Measurements from ENCODE around the gene CPA4.

DNA sequence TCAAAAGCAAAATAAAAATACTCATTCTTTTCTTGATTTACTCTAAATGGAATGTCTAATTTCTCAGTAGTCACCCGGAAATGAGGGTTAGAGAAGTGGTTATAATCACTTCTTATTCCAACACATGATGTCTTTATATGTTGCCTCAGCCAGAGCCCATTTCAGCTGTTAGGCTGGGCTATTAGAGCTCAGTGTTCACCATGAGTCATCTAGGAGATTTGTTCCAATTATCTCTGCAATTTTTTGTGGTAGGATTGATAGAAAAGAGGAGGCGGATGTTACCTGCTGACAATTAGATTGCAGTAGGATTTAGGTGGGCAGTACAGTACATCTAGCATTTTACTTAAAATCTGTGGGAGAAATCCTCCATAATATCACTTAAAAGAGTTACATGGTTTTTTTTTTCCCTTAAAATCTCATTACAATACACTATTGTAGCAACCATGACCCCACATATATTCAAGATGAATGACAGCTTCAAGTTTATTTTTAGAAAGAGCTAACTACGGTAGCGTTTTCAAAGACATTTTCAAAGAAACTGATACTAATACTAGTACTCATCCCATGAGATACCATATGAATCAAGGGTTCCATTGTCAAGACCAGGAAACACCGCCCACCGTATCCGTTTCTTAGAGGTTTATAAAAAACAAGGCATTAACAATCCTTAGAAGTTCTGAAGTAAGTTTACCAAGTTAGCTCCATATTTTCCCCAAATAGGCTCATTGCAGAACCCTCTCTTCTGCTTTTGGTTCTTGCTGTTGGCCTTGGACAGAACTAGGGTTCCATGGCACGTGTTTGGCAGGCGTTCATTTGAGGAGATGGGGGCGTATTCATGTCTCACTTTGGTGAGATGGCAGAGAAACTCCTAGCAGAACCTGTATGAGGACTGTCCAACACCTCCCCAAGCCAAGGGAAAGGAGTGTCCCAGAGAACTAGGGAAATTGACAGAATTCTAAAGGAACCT, 15.9 kb upstream of the CPA4 start:
- TF ChIP-seq, protein P1, sequence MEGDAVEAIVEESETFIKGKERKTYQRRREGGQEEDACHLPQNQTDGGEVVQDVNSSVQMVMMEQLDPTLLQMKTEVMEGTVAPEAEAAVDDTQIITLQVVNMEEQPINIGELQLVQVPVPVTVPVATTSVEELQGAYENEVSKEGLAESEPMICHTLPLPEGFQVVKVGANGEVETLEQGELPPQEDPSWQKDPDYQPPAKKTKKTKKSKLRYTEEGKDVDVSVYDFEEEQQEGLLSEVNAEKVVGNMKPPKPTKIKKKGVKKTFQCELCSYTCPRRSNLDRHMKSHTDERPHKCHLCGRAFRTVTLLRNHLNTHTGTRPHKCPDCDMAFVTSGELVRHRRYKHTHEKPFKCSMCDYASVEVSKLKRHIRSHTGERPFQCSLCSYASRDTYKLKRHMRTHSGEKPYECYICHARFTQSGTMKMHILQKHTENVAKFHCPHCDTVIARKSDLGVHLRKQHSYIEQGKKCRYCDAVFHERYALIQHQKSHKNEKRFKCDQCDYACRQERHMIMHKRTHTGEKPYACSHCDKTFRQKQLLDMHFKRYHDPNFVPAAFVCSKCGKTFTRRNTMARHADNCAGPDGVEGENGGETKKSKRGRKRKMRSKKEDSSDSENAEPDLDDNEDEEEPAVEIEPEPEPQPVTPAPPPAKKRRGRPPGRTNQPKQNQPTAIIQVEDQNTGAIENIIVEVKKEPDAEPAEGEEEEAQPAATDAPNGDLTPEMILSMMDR (IDR thresholded peaks at IDR 0.05) = no peak
- TF ChIP-seq POLR2AphosphoS5 (IDR thresholded peaks at IDR 0.05) = no peak
- no peak for TF ChIP-seq POLR2A (IDR thresholded peaks at IDR 0.05)
- no peak for TF ChIP-seq EP300 (IDR thresholded peaks at IDR 0.05)

Measured in suprapubic skin (tissue), 4 donors.